ENCODE data around the gene NT5C.
"Not testable (repeated sequence)": the region's sequence is repeated elsewhere in the genome, so short reads cannot be mapped to it uniquely, and the experiment has no call there.

NT5C gene

DNA sequence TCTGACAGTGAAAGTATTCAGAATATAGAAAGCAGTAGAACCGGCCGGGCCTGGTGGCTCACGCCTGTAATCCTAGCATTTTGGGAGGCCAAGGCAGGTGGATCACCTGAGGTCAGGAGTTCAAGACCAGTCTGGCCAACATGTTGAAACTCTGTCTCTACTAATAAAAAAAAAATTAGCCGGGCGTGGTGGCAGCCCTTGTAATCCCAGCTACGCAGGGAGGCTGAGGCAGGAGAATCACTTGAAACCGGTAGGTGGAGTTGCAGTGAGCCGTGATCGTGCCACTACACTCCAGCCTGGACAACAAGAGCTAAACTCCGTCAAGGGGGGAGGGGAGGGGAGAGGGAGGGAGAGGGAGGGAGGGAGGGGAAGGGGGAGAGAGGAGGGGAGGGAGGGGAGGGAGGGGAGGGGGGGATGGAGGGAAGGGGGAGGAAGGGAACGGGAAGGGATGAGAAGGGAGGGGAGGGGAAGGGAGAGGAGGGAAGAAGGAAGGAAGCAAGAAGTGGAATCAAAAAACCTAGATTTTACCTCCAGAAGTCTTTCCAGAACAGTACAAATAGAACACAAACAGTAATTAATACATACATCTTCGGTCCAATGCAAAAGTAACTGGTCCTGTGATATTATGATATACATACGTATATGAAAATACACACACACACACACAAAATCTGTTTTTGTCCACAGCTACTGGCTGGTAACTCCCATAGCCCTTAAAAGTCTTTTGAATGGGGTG, 10.9 kb upstream of the NT5C start:
- DNase-seq = no peak

DNA sequence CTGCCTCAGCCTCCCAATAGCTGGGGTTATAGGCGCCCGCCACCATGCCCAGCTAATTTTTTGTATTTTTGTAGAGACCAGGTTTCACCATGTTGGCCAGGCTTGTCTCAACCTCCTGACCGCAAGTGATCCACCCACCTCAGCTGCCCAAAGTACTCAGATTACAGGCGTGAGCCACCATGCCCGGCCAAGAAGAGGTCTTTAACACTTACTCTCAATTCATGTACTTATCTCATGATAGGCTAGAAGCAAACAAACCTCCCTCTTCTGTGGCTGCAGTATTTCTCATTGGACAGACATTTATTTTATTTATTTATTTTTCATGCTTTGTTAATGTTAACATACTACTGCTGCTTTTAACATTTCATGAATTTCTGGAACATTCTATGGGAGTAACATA, 7.0 kb upstream of the NT5C start:
- DNase-seq = no peak

DNA sequence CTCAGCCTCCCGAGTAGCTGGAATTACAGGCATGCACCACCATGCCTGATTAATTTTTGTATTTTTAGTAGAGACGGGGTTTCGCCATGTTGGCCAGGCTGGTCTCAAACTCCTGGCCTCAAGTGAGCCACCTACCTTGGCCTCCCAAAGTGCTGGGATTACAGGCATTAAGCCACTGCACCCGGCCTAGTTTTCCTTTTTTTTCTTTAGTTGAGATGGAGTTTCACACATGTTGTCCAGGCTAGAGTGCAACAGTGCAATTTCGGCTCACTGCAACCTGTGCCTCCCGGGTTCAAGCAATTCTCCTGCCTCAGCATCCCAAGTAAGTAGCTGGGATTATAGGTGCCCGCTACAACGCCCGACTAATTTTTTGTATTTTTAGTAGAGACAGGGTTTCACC, 6.2 kb upstream of the NT5C start:
- not testable (repeated sequence) for DNase-seq

DNA sequence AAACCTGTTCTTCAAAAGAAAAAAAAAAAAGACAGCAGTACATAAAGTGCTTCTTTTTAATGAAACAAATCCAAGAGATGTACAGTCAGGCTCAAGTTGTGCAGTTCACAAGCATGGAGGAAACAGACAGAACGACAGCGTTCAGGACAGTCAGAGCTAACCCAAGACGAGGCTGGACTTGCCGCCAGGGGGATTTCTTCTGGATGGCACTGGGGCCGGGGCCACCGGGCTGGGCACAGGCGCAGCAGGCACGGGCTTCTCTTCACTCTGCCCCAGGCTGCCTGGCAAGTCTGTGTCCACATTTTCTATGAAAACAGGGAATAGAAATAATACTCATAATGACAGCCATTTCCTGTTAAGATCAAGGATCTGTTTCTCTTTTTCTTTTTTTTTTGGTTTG, 4.4 kb upstream of the NT5C start:
- no peak for DNase-seq

DNA sequence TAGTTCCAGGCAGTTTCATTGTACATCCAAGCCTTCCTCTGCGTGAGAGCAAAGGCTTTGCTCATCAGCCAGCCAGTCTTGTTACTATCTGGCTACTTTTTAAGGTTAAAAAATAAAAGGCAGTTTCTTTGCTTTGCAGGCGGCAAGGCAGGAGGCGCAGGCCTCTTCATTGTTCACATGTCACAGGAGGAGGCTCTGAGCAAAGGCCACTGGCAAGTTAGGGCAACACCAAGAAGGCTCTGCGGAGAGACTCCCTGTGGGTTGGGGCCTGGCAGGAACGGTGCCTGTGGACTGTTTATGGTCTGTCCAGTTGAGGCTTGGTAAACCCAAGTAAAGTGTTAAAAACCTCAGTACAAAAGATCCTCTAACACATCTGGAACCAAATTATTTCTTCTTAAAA, 3.9 kb upstream of the NT5C start:
- DNase-seq = no peak

DNA sequence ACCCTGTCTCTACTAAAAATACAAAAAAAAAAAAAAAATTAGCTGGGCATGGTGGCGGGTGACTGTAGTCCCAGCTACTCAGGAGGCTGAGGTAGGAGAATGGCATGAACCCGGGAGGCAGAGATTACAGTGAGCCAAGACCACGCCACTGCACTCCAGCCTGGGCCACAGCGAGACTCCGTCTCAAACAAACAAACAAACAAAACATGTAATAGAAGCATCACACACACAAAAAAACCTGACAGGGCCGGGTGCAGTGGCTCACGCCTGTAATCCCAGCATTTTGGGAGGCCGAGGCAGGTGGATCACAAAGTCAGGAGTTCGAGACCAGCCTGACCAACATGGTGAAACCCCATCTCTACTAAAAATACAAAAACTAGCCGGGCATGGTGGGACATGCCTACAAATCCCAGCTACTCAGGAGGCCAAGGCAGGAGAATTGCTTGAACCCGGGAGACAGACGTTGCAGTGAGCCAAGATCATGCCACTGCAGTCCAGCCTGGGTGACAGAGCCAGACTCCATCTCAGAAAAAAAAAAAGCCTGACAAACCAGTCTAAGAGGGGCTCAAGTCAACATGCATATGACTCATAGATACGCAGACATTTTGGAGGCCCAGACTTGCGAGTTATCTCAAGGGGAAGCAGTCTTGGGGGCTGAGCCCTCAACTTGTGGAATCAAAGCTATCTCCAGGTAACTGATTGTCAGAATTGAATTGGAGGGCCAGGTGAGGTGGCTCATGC, 2.2 kb upstream of the NT5C start:
- DNase-seq = peak; percentile 26

DNA sequence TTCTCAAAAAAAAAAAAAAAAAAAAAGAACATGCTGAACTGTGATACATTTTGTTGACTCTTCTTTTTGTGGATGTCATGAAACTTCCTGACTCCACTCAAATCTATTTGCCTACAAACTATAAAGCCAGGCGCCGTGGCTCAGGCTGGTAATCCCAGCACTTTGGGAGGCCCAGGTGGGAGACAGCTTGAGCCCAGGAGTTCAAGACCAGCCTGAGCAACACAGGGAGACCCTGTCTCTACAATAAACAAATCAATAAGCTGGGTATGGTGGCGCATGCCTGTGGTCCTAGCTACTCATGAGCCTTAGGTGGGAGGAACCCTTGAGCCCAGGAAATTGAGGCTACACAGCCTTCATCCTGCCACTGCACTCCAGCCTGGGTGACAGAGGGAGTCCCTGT, 1.5 kb upstream of the NT5C start:
- peak; percentile 7 for DNase-seq

DNA sequence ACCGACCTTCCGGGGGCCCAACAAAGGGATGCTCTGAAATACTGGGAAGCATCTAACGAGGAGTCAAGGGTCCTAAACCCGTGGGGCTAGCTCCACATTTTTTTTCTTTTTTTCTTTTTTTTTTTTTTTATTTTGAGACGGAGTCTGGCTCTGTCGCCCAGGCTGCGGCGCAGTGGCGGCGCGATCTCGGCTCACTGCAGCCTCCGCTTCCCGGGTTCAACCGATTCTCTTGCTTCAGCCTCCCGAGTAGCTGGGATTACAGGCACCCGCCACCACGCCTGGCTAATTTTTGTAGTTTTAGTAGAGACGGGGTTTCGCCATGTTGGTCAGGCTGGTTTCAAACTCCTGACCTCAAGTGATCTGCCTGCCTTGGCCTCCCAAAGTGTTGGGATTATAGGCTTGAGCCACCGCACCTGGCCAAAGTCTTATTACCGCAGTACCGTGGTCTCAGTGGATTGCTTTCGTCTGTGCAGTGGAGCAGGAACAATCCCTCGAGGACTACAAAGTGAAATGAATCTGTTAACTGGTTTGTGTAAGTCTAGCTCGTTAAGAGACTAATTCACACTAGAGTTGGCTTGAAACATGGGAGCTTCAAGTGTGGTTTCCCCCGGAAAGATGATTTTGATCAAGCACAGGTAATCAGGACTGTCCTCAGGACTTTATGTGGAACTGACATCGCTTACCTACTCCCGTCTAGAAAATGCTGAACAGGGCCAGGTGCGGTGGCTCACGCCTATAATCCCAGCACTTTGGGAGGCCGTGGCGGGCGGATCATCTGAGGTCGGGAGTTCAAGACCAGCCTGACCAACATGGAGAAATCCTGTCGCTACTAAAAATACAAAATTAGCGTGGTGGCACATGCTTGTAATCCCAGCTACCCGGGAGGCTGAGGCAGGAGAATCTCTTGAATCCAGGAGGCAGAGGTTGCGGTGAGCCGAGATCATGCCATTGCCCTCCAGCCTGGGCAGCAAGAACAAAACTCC, 767 bp upstream of the NT5C start:
- not testable (repeated sequence) for DNase-seq

DNA sequence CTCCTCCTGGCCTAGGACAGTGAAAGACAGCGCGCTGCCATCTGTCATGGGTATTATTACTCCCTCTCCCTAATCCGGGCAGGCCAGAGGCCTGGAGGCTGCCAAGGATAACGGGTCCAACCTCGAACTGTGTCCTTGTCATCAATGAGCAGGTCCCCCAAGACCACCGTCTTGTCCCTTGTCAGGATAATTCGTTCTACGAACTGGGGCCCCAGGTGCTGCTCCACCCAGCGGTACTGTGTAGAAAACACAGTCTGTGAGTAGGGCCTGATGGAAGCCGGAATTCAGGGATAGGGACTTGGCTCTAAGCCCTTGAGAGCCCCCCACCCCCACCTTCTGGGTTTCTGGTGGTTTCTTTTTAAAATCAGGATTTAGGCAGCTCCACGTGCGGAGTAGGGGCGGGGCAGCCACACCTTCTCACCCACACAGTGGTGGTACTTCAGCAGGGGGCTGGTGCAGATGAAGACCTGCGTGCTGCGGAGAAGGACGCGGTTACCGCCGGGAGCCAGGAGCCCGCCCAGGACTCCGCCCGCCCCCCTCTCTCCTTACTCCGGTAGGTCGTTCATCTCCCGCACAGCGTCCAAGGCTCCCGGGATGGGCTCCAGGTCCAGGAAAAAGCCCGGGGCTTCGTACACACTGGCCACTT, 787 bp downstream of the NT5C start:
- peak; percentile 78 for DNase-seq

DNA sequence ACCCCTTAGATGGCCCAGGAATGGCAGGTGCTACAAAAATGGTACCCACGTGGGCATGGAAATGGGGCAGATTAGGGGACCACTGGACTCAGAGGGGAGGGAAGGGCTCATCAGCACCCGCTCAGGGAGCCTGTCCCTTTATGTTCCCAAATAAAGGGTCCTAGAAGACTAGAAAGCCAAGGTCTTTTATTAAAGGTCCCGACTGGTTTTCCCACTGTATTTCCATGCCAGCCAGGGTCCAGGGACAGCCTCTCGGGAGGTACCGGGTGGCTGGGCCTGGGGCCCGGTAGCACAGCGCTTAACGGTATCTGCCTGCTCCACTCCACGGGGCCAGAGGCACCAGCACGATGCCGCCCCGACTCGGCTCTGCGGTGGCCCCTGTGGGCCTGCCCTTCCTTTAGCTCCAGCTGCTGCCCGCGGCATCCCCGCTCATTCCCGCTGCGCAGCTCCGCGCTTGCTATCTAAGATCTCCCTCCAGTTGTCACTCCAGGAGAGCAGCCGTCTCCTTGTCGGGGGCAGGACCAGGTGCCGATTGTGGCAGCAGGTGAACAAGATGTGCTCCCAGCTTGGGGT, 1.4 kb downstream of the NT5C start:
- no peak for DNase-seq

DNA sequence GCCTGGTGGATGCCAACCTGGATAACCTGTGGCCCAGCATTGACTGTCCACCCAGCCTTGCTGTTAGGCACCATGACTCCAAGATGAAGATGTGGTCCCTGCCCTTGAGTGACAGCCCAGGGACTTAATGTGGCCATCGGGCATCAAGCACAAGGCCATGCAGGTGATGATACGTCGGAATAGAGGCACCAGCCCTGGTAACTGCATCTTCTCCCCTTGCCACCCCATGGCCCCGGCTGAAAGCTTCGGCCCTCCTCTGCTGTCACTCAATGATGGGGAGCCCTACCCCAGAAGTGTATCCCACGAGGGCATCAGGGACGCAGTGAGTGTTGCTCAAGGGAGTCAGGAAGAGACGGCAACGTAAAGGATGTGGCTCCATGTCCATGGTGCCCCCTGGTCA, 2.0 kb downstream of the NT5C start:
- no peak for DNase-seq

DNA sequence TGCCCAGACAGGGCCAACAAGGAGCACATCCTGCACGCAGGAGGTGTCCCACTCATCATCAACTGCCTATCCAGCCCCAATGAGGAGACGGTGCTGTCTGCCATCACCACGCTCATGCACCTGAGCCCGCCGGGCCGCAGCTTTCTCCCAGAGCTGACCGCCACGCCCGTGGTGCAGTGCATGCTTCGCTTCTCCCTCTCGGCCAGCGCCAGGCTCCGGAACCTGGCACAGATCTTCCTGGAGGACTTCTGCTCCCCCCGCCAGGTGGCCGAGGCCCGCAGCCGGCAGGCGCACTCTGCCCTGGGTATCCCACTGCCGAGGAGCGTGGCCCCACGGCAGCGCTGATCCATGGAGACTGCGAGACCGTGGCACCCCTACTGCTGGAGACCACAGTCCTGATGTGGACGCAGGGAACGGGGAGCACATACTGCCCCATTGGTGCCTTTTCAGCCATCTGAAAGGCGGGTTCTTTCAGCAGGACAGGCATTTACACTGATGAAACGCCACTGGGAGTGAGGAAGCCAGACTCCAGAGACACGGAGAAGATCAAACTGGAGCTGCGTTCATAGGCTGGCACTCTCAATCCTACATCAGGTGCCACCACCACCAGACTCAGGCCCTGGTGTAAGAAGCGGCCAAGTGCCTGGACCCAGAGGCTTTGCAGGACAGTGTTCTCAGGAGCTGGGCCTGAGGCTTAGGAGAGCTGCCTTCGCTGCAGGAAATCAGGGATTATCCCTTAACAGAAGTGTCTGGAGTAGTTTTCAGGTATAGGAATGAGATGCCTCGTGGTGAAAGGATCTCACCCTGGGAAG, 2.6 kb downstream of the NT5C start:
- no peak for DNase-seq

DNA sequence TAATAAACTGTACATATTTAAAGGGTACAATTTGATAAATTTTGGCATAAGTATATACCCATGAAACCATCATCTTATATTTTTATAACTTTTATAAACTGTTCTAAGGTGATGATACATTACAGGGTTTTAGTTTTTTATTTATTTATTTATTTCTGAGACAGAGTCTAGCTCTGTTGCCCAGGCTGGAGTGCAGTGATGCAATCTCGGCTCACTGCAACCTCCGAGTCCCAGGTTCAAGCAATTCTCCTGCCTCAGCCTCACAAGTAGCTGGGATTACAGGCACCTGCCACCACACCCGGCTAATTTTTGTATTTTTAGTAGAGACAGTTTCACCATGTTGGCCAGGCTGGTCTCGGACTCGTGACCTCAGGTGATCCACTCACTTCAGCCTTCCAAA, 3.6 kb downstream of the NT5C start:
- DNase-seq = not testable (repeated sequence)

DNA sequence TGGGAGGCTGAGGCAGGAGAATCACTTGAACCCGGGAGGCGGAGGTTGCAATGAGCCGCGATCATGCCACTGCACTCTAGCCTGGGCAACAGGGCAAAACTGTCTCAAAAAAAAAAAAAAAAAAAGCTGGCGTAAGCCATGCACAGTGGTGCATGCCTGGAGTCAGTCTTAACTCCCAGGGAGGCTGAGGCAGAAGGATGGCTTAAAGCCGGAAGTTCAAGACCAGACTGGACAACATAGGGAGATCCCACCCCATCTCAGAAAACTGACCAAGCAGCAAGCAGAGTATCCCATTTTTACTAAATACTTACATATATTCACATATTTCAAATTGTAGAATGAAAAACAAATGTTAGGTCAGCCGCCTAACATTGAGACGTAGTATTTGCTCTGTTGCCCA, 4.6 kb downstream of the NT5C start:
- no peak for DNase-seq

DNA sequence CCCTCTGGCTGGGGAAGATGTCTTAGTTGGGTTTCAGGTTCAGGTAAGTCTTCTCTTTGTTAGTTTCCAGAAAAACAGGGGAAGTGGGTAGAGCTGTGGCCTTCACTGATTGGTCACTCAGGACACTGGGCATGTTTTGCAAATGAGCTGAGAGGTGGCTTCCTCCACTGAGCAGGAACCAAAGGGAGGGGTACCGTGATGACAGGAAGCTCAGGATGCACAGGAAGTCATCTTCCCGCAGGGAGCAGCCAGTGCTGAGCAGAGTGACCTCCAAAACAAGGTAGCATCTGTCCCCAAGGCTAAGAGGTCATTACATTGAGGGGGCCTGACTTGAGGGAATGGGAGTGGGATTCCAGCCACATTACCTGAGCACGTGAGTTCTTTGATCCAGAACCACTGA, 5.6 kb downstream of the NT5C start:
- DNase-seq = no peak

DNA sequence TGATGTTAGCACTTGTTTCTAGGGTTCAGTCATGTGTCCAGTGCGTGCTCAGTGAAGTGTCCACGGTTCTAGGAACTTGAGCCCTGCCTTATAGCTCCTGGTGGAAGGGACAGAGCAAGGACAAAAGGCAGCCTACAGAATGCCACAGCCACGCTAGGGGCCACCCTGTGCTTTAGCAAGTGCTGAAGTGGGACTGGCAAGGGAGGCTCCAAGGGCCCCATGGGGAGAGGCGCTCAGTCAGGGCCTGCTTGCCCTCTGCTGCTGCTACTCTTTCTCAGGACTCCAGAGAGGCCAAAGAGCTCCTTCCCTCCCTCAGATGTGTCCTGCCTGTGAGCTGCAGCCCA, 6.8 kb downstream of the NT5C start:
- DNase-seq = no peak

DNA sequence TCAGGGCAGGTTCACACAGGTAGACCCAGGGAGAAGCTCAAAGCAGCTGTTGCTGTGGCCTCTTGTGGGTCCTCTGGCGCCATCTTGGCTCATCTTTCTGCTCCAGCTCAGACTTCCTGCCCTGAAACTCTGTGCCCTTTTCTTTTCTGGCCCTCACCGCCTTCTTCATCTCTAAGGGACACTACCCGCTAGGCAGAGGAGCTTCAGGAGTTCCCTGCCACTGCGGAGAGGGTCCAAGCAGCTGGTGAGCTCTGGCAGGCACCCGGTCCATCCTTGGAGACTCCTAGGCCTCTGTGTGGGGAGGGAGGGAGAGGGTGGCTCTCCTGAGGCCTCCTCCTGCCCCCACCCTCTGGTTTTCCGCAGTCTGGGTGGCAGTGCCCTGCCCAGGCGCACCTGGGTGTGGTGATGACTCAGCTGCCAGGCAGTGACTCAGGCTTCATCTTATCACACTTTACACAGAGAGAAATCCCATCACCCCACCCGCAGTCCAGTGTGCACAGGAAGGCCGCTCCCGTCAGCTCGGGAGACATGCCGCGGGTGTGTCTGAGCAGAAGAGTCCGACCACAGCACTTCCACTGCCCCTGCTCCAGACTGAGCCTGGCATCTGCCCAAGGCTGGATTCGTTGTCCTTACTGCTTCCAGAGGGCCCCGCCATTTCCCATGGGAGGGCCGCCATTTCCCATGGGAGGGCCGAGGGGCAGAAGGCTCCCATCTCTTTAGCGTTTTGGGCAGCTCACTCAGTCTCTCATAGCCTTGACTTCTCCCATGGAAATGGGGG, 7.3 kb downstream of the NT5C start:
- peak; percentile 20 for DNase-seq

DNA sequence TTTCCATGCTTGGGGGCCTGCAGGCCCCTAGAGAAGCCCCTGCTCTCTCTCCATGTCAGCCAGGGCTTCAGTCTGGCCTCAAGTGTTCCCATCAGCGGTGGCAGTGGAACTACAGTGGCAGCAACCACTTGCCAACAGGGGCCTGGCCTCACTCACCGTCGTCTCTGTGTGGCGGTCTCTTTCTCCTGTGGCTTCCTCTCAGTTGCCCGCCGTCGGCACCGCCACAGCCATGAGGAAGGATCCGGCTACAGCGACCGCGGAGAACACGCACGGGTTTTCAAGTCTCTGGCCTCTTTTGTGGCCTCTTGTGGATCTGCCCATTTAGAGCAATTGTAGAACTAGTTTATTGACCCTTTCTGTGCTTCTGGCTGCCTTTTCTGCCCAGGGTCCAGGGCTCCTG, 13.2 kb downstream of the NT5C start:
- DNase-seq = no peak

DNA sequence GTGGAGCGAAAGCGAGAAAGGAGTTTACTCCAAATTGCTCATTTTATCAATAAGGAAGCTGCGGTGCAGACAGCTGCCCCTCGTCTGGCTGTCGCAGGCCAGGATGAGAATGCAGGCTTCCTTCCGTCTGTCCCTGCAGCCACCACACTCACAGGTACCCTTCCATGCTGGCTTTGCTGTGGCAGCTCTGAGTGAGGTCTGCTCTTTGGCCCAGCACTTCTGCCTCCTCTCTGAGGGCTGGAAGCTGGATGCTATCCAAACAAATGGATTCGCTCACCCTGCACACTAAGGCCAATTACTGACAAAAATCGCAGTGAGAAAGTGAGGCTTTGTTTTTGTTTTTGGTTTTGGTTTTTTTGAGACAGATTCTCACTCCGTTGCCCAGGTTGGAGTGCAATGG, 14.8 kb downstream of the NT5C start:
- DNase-seq = no peak

DNA sequence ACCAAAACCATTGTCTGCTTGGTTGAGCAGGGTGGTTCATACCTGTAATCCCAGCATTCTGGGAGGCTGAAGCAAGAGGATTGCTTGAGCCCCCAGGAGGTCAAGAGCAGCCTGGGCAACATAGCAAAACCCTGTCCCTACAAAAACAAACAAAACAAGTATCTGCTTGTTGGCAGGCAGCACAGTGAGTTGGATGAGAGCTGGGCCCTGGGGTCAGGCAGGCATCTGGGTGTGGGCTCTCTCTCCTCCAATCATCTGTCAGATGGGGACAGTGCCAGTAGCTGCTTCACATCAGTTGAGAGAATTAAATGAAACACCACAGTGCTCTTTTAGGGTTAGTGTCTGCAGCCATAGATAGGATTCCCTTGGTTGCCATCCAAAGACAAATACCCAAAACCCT, 16.0 kb downstream of the NT5C start:
- DNase-seq = no peak
